ENCODE results near the gene MUSTN1. TPM values are rescaled to one million over a fixed set of nuclear protein-coding genes. Genes with fewer than 3 reads are reported as not detected.

MUSTN1 gene
- total RNA-seq, 2 experiments from 2014 or later, result 0.28 to 1.7 TPM

DNA sequence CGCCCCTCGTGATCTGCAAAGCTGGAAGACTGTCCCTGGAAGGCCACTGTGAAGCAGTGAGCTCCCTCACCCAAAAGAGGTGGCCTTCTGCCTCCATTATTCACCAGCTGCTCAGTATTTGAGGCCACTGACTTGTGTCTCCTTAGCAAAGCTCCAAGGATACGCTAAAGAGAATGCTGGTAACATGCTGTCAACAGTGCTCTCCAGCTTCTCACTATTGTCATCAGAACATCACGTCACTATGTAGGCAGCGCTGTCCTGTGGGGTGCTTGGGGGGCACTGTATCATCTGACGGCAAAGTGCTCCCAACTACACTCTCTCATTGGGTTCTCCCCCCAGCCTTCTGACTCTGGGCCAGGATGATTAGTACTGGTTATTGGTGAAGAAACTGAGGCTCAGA lies 18.6 kb downstream of the MUSTN1 start:
- Histone ChIP-seq H3K9me2 (ENCODE audit: insufficient read depth, low read length) (no peaks in the 10 kb centered on the region), H3K36me3 (ENCODE audit: insufficient read depth, low read length) (no peaks in the 10 kb centered on the region), H4K20me1 (ENCODE audit: insufficient read depth, low read length) (no peaks in the 10 kb centered on the region), H3K27ac (ENCODE audit: low read depth, low read length, poor library complexity, severe bottlenecking) (no peak overlapping the region), H2AFZ (ENCODE audit: low read length) (no peak overlapping the region), H3K4me2 (ENCODE audit: low read length) (no peak overlapping the region), H3K4me3 (ENCODE audit: low read depth, low read length, poor library complexity, severe bottlenecking) (no peak overlapping the region), H3K4me1 (ENCODE audit: insufficient read depth, low read length, poor library complexity, severe bottlenecking) (no peaks in the 10 kb centered on the region), H3K9me3 (ENCODE audit: low read length) (no peaks in the 10 kb centered on the region), H3K79me2 (ENCODE audit: insufficient read depth, low read depth, low read length) (no peaks in the 10 kb centered on the region)
- BruUV-seq (replicated peaks), result no TSS peak
- ChIA-PET CTCF (ENCODE audit: unreplicated experiment) (interaction anchor here (0.6 to 1.0 kb wide), 2 partner anchors 23 to 192 kb away, joined by 3 read pairs; no protein-coding TSS in a partner anchor), POLR2A (interaction anchor here (0.9 kb wide), 1 partner anchor 114 kb away, joined by 4 read pairs; no protein-coding TSS in a partner anchor)
- TF ChIP-seq, protein P1, sequence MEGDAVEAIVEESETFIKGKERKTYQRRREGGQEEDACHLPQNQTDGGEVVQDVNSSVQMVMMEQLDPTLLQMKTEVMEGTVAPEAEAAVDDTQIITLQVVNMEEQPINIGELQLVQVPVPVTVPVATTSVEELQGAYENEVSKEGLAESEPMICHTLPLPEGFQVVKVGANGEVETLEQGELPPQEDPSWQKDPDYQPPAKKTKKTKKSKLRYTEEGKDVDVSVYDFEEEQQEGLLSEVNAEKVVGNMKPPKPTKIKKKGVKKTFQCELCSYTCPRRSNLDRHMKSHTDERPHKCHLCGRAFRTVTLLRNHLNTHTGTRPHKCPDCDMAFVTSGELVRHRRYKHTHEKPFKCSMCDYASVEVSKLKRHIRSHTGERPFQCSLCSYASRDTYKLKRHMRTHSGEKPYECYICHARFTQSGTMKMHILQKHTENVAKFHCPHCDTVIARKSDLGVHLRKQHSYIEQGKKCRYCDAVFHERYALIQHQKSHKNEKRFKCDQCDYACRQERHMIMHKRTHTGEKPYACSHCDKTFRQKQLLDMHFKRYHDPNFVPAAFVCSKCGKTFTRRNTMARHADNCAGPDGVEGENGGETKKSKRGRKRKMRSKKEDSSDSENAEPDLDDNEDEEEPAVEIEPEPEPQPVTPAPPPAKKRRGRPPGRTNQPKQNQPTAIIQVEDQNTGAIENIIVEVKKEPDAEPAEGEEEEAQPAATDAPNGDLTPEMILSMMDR (conservative IDR thresholded peaks at IDR 0.05; ENCODE audit: low read length), result no peak
- TF ChIP-seq EZH2phosphoT487 (IDR thresholded peaks at IDR 0.05; ENCODE audit: borderline replicate concordance, low read depth, low read length), result no peak
- intact Hi-C loops (cut with micrococcal nuclease; ENCODE audit: unreplicated experiment), result no loop called here
- no peak for DNase-seq (ENCODE audit: low spot score)

DNA sequence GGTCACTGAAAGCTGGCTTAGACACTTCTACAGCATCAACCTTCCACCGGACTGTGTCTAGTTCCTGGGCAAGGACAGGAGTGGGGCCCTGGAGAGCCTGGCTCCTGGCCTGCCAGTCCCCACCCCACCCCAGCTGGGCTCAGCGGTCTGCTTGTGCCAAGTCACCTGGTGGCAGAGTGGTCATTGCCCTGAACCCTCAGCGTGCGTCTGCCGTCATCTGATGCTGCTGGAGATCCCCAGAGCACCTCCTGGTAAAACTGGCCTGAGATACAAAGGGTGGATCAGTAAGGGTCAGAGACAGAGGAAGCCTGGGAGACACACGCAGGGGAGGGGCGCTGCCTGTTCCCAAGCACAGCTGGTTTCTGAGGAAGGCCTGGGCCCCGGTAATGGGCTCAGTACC lies 21.0 kb downstream of the MUSTN1 start:
- Histone ChIP-seq H3K9me3 (ENCODE audit: low read length) (no peaks in the 10 kb centered on the region), H2AFZ (ENCODE audit: low read length) (no peak overlapping the region), H3K79me2 (ENCODE audit: insufficient read depth, low read depth, low read length) (no peaks in the 10 kb centered on the region), H3K4me1 (ENCODE audit: insufficient read depth, low read length, poor library complexity, severe bottlenecking) (no peaks in the 10 kb centered on the region), H4K20me1 (ENCODE audit: insufficient read depth, low read length) (no peaks in the 10 kb centered on the region), H3K27ac (ENCODE audit: low read depth, low read length, poor library complexity, severe bottlenecking) (no peak overlapping the region), H3K4me2 (ENCODE audit: low read length) (no peak overlapping the region), H3K9me2 (ENCODE audit: insufficient read depth, low read length) (no peaks in the 10 kb centered on the region), H3K36me3 (ENCODE audit: insufficient read depth, low read length) (no peaks in the 10 kb centered on the region), H3K4me3 (ENCODE audit: low read depth, low read length, poor library complexity, severe bottlenecking) (no peak overlapping the region)
- BruUV-seq (replicated peaks), result no TSS peak
- ChIA-PET CTCF (ENCODE audit: unreplicated experiment) (no interaction called here), POLR2A (no interaction called here)
- intact Hi-C loops (cut with micrococcal nuclease; ENCODE audit: unreplicated experiment), result no loop called here
- DNase-seq (ENCODE audit: low spot score), result no peak
- TF ChIP-seq, protein P1 (conservative IDR thresholded peaks at IDR 0.05; ENCODE audit: low read length), result no peak
- no peak for TF ChIP-seq EZH2phosphoT487 (IDR thresholded peaks at IDR 0.05; ENCODE audit: borderline replicate concordance, low read depth, low read length)

DNA sequence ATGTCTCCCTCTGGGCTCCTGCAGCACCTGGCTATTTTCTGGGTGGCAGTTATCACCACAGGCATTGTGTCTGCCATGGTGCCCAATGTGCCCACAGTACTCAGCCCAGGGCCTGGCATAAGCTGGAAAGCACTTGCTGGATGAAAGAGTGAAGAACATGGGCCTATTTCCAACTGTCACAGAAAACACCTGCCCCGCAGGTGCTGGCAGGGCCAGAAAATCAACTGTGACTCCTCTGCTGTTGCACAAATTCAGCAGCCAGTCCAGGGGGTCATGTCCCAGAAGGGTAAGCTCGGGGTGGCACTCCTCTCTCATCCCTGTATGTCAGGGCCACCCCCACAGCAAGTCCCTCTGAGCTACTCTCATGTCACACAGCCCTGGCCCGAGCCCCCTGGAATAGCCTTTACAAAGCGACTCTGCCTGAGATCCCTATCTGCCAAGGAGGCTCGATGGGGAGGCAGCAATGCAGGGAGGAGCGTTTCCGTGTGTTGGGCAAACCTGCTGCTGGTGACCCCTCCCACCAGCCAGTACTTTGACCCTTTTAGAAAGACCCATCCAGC lies 23.3 kb downstream of the MUSTN1 start:
- Histone ChIP-seq H3K36me3 (ENCODE audit: insufficient read depth, low read length) (no peaks in the 10 kb centered on the region), H3K27ac (ENCODE audit: low read depth, low read length, poor library complexity, severe bottlenecking) (no peak overlapping the region), H3K4me1 (ENCODE audit: insufficient read depth, low read length, poor library complexity, severe bottlenecking) (no peaks in the 10 kb centered on the region), H2AFZ (ENCODE audit: low read length) (no peak overlapping the region), H3K4me3 (ENCODE audit: low read depth, low read length, poor library complexity, severe bottlenecking) (no peak overlapping the region), H3K9me2 (ENCODE audit: insufficient read depth, low read length) (no peaks in the 10 kb centered on the region), H4K20me1 (ENCODE audit: insufficient read depth, low read length) (no peaks in the 10 kb centered on the region), H3K4me2 (ENCODE audit: low read length) (no peak overlapping the region), H3K9me3 (ENCODE audit: low read length) (no peaks in the 10 kb centered on the region), H3K79me2 (ENCODE audit: insufficient read depth, low read depth, low read length) (no peaks in the 10 kb centered on the region)
- intact Hi-C loops (cut with micrococcal nuclease; ENCODE audit: unreplicated experiment), result no loop called here
- CTCF ChIA-PET (ENCODE audit: unreplicated experiment), result interaction anchor here (1.0 kb wide), 1 partner anchor 13 kb away, joined by 3 read pairs; no protein-coding TSS in a partner anchor
- POLR2A ChIA-PET, result interaction anchor here (0.6 kb wide), 1 partner anchor 875 kb away, joined by 3 read pairs; no protein-coding TSS in a partner anchor
- BruUV-seq (replicated peaks), result no TSS peak
- DNase-seq (ENCODE audit: low spot score), result no peak
- no peak for TF ChIP-seq EZH2phosphoT487 (IDR thresholded peaks at IDR 0.05; ENCODE audit: borderline replicate concordance, low read depth, low read length)
- TF ChIP-seq, protein P1 (conservative IDR thresholded peaks at IDR 0.05; ENCODE audit: low read length), result no peak

Measured in OCI-LY7 (cell line).